K562 (cell line): ENCODE data around the gene PPAT. TPM values are rescaled to one million over a fixed set of nuclear protein-coding genes. Genes with fewer than 3 reads are reported as not detected.

Experiments used
- ATAC-seq: fragments of 200-7000 bp; cut with Tn5 transposase; 3 replicates; pipeline ENCODE4 v1.9.1; 2020; ENCODE audit warnings: moderate library complexity
- BruUV-seq: library from RNA; stranded (reverse); fragments of 400-500 nt; replicated peaks from 2 replicates; lab custom pipeline; 2021; lab: Mats Ljungman, UMichigan
- CTCF ChIA-PET: fragments of 300-600 bp; formaldehyde crosslinking; extraction: SDS; loops from one replicate; lab custom pipeline; 2021; ENCODE audit warnings: low intra/inter-chr PET ratio; lab: Yijun Ruan, JAX
- POLR2A ChIA-PET: fragments of 300-600, 350-650 bp; sonication (Branson Sonifier 250); formaldehyde crosslinking; extraction: SDS; loops from one replicate; lab custom pipeline; 2021; ENCODE audit warnings: antibody characterized with exemption, inconsistent platforms; lab: Yijun Ruan, JAX
- DNase-seq, 4 experiments: peaks; one replicate each; pipeline versions ENCODE4 v3.0.0 to v3.0.0-alpha.2; 2011 to 2018; ENCODE audit warnings: low spot score in 3 of 4, mixed read lengths in 3 of 4; ENCODE audit errors: extremely low read depth in 1 of 4
- FAIRE-seq: peaks from 2 replicates; lab custom pipeline; 2011; peaks lifted over from hg19 to GRCh38; lab: Jason Lieb, UNC
- H2AFZ ChIP-seq: 2 replicates; pipeline ENCODE4 v1.6.0; 2011; ENCODE audit warnings: low read depth, low read length, control low read depth, inconsistent platforms
- H3K27ac ChIP-seq: fragments of 200-600 bp; 3 replicates; pipeline ENCODE4 v1.8.0; 2011; ENCODE audit warnings: low read depth, mild to moderate bottlenecking, control low read depth, inconsistent platforms, low read length, moderate library complexity, mixed read lengths; ENCODE audit errors: extremely low read depth
- H3K27me3 ChIP-seq, 2 experiments: fragments of 300-600 bp in 1 of 2; 2 replicates in 1 of 2; 3 replicates in 1 of 2; pipeline versions ENCODE4 v1.6.0 to v1.8.0; 2011; ENCODE audit warnings: inconsistent platforms in 2 of 2, low read length in 2 of 2, mild to moderate bottlenecking in 1 of 2, mixed read lengths in 1 of 2, moderate library complexity in 1 of 2; ENCODE audit not compliant: control insufficient read depth in 2 of 2, insufficient read depth in 2 of 2
- H3K36me3 ChIP-seq: fragments of 300-600 bp; 3 replicates; pipeline ENCODE4 v1.8.0; 2011; ENCODE audit warnings: mild to moderate bottlenecking, low read length, inconsistent platforms; ENCODE audit not compliant: control insufficient read depth, insufficient read depth
- H3K4me1 ChIP-seq, 2 experiments: fragments of 200-600 bp in 1 of 2; replicated peaks in 1 of 2; 2 replicates in 1 of 2; 3 replicates in 1 of 2; pipeline versions ENCODE4 v1.5.1 to v1.8.0; 2011; ENCODE audit warnings: inconsistent platforms in 2 of 2, low read length in 2 of 2, mild to moderate bottlenecking in 1 of 2, mixed read lengths in 1 of 2, moderate library complexity in 1 of 2; ENCODE audit not compliant: control insufficient read depth in 2 of 2, insufficient read depth in 2 of 2
- H3K4me2 ChIP-seq: 2 replicates; pipeline ENCODE4 v1.6.1; 2011; ENCODE audit warnings: low read length, control low read depth, inconsistent platforms, mixed read lengths; ENCODE audit not compliant: insufficient read depth
- H3K4me3 ChIP-seq: fragments of 200-600 bp; sonication (generic), shearing (Covaris generic); 2 replicates; pipeline ENCODE4 v1.5.1; 2016; ENCODE audit warnings: control low read depth, inconsistent platforms
- H3K79me2 ChIP-seq: fragments of 200-600 bp; 3 replicates; pipeline ENCODE4 v1.8.0; 2011; ENCODE audit warnings: low read length, inconsistent platforms; ENCODE audit not compliant: control insufficient read depth, insufficient read depth
- H3K9ac ChIP-seq, 2 experiments: 2 replicates each; pipeline versions ENCODE4 v1.6.0 to v1.6.1; 2011; ENCODE audit warnings: low read depth in 2 of 2, low read length in 2 of 2, control low read depth in 1 of 2, inconsistent platforms in 1 of 2, mild to moderate bottlenecking in 1 of 2, mixed read lengths in 1 of 2; ENCODE audit not compliant: insufficient read depth in 1 of 2
- H3K9me1 ChIP-seq: one replicate; pipeline ENCODE4 v1.6.0; 2011; ENCODE audit warnings: inconsistent platforms, mild to moderate bottlenecking, low read length, moderate library complexity; ENCODE audit not compliant: control insufficient read depth, insufficient read depth
- H3K9me3 ChIP-seq: replicated peaks from 2 replicates; pipeline ENCODE4 v1.5.1; 2011; ENCODE audit warnings: low read depth, low read length, inconsistent platforms; ENCODE audit not compliant: control insufficient read depth, insufficient read depth
- H4K20me1 ChIP-seq: replicated peaks from 2 replicates; pipeline ENCODE4 v1.6.1; 2011; ENCODE audit warnings: low read length, inconsistent platforms, mixed read lengths; ENCODE audit not compliant: control insufficient read depth, insufficient read depth
- CTCFL ChIP-seq: IDR thresholded peaks from 2 replicates; pipeline ENCODE4 v1.6.1; 2011; ENCODE audit warnings: borderline replicate concordance, low read depth, mild to moderate bottlenecking, moderate library complexity, low read length; ENCODE audit not compliant: insufficient read depth, poor library complexity, severe bottlenecking
- HDAC1 ChIP-seq, 2 experiments: fragments of 450-650 bp; IDR thresholded peaks; 2 replicates each; pipeline ENCODE4 v1.6.1; 2016 to 2017; ENCODE audit warnings: inconsistent platforms in 1 of 2, mild to moderate bottlenecking in 1 of 2, moderate library complexity in 1 of 2
- HDAC3 ChIP-seq: fragments of 450-650 bp; IDR thresholded peaks from 2 replicates; pipeline ENCODE4 v1.6.1; 2018; ENCODE audit warnings: borderline replicate concordance, mild to moderate bottlenecking, moderate library complexity; ENCODE audit not compliant: partially characterized antibody
- JUND ChIP-seq, 2 experiments: IDR thresholded peaks; 2 replicates in 1 of 2; 3 replicates in 1 of 2; pipeline ENCODE4 v1.6.1; 2011; ENCODE audit warnings: borderline replicate concordance in 2 of 2, low read depth in 2 of 2, low read length in 2 of 2, improper control_type of control experiment in 1 of 2, missing biosample characterization in 1 of 2, missing genetic modification characterization in 1 of 2, missing genetic modification reagents in 1 of 2
- KAT8 ChIP-seq: fragments of 450-650 bp; IDR thresholded peaks from 2 replicates; pipeline ENCODE4 v1.6.1; 2016; ENCODE audit warnings: low read depth, mild to moderate bottlenecking
- NFATC3 ChIP-seq: fragments of 450-650 bp; IDR thresholded peaks from 2 replicates; pipeline ENCODE4 v1.6.1; 2017; ENCODE audit warnings: mild to moderate bottlenecking
- NR2C1 ChIP-seq, 2 experiments: fragments of 450-650 bp; IDR thresholded peaks; 2 replicates each; pipeline ENCODE4 v1.6.1; 2017; ENCODE audit warnings: mild to moderate bottlenecking in 2 of 2, antibody characterized with exemption in 1 of 2, inconsistent platforms in 1 of 2, missing compliant biosample characterization in 1 of 2, missing genetic modification characterization in 1 of 2
- POLR2AphosphoS5 ChIP-seq: IDR thresholded peaks from 2 replicates; pipeline ENCODE4 v1.6.1; 2011; ENCODE audit warnings: mild to moderate bottlenecking, low read depth, low read length, moderate library complexity; ENCODE audit not compliant: control insufficient read depth, insufficient read depth
- RFX5 ChIP-seq: IDR thresholded peaks from 2 replicates; pipeline ENCODE4 v1.6.1; 2011; ENCODE audit warnings: low read depth, mild to moderate bottlenecking, improper control_type of control experiment, low read length
- SLC30A9 ChIP-seq: fragments of 250-450 bp; sonication (Bioruptor Pico); IDR thresholded peaks from 2 replicates; pipeline ENCODE4 v1.8.0; 2022; ENCODE audit warnings: mild to moderate bottlenecking, moderate library complexity
- TFAP4 ChIP-seq: sonication (generic); formaldehyde crosslinking; IDR thresholded peaks from 2 replicates; pipeline ENCODE4 v1.8.0; 2022; ENCODE audit warnings: missing genetic modification reagents, mild to moderate bottlenecking, moderate library complexity, borderline replicate concordance
- ZBED1 ChIP-seq: IDR thresholded peaks from 2 replicates; pipeline ENCODE4 v1.6.1; 2014
- ZBTB26 ChIP-seq: fragments of 450-650 bp; formaldehyde crosslinking; IDR thresholded peaks from 2 replicates; pipeline ENCODE4 v1.4.0; 2022; ENCODE audit warnings: missing genetic modification characterization
- ZFP1 ChIP-seq: fragments of 450-650 bp; formaldehyde crosslinking; IDR thresholded peaks from 2 replicates; pipeline ENCODE4 v1.4.0; 2020; ENCODE audit warnings: mild to moderate bottlenecking, mixed read lengths
- ZNF224 ChIP-seq: sonication (generic); formaldehyde crosslinking; IDR thresholded peaks from 2 replicates; pipeline ENCODE4 v1.8.0; 2022; ENCODE audit warnings: mild to moderate bottlenecking, missing genetic modification reagents
- WGBS: fragments of 100-300 bp; shearing (Covaris generic); methylation state at CpG from one replicate; pipeline ENCODE4 v1.1.6; 2016; ENCODE audit warnings: low coverage, mixed read lengths; ENCODE audit not compliant: insufficient coverage; ENCODE audit errors: missing lambda C conversion rate; 5-methylcytosine and 5-hydroxymethylcytosine counted together
- in situ Hi-C: fragments of 300-500 bp; cut with MboI; formaldehyde crosslinking; loops from 4 replicates; pipeline ENCODE4 v1.15.0; 2018; ENCODE audit warnings: inconsistent platforms, mixed read lengths
- intact Hi-C: fragments of 100-400 bp; cut with micrococcal nuclease; formaldehyde crosslinking; loops from 2 replicates; pipeline ENCODE4 v1.14.2; 2022
- polyA plus RNA-seq, 8 experiments: library from polyadenylated mRNA; depleted of rRNA in 4 of 8; stranded (reverse) in 5 of 8; unstranded in 3 of 8; fragments of >200 nt; fragmentation: Nextera tagmentation in 2 of 8; fragmentation: Illumina TruSeq in 1 of 8; extraction: Ambion mirVana in 2 of 8; extraction: Trizol in 1 of 8; gene quantifications; 2 replicates each; pipeline versions ENCODE4 v1.2.1 to v1.2.3, GENCODE V29; 2011 to 2014; ENCODE audit warnings: inconsistent platforms in 1 of 8, missing spikeins in 1 of 8
- total RNA-seq, 7 experiments: library from RNA; depleted of rRNA in 6 of 7; stranded (reverse); fragments of >200 nt in 6 of 7; fragmentation: Illumina TruSeq in 2 of 7; extraction: Trizol in 2 of 7; gene quantifications; 2 replicates each; pipeline versions ENCODE4 v1.2.1 to v1.2.3, GENCODE V29; 2011 to 2021; ENCODE audit warnings: low replicate concordance in 1 of 7

Gene PPAT
- total and polyA plus RNA-seq, 9 of the 15 experiments (the other 6 are each of a cell fraction or from before 2014, with no cell fraction given), result 36.2 to 75.8 (median 55.5) TPM

GRCh38 chr4:56410247-56411062, 25.0 kb downstream of the PPAT start:
- peaks cover 76% of the 10 kb centered on the region for H3K79me2 ChIP-seq
- H3K27ac ChIP-seq, result peak overlapping the region; percentile 29; the same call in 1 of the 3 replicates
- in situ Hi-C loops, result no loop called here
- WGBS, result 40% methylated on average over 4 of the region's 4 CpGs
- H2AFZ ChIP-seq, result no peak overlapping the region
- peak; percentile 70 for ATAC-seq
- H4K20me1 ChIP-seq, result no peaks in the 10 kb centered on the region; the same call in 1 of the 2 replicates
- ChIA-PET CTCF (no interaction called here), POLR2A (interaction anchor here (0.7 to 1.2 kb wide), 4 partner anchors 12 to 26 kb away, joined by 3 read pairs; no protein-coding TSS in a partner anchor)
- no peak overlapping the region for H3K9ac ChIP-seq
- DNase-seq, result peak in 2 of 4 experiments; percentile 17 to 47
- H3K4me2 ChIP-seq, result no peak overlapping the region
- H3K36me3 ChIP-seq, result peaks cover 32% of the 10 kb centered on the region
- no TSS peak for BruUV-seq
- peak; percentile 32 for FAIRE-seq
- intact Hi-C loops, result no loop called here
- H3K4me3 ChIP-seq, result no peak overlapping the region
- no peaks in the 10 kb centered on the region for H3K4me1 ChIP-seq
- H3K9me1 ChIP-seq, result no peaks in the 10 kb centered on the region
- no peaks in the 10 kb centered on the region for H3K27me3 ChIP-seq
- no peaks in the 10 kb centered on the region for H3K9me3 ChIP-seq
- no peak for TF ChIP-seq ZBED1
- no peak for TF ChIP-seq RFX5
- no peak for TF ChIP-seq HDAC3
- no peak for TF ChIP-seq KAT8
- peak; percentile 83 for TF ChIP-seq NFATC3
- TF ChIP-seq NR2C1 (IDR thresholded peaks at IDR 0.05), result peak; percentile 65
- TF ChIP-seq NR2C1 (tag; IDR thresholded peaks at IDR 0.05), result peak; percentile 48; the same call in 1 of the 2 replicates
- no peak for TF ChIP-seq TFAP4
- no peak for TF ChIP-seq ZBTB26 (CRISPR knock-in tag)
- peak; percentile 47; the same call in 1 of the 2 replicates for TF ChIP-seq JUND (IDR thresholded peaks at IDR 0.05; ENCODE audit: borderline replicate concordance, low read depth, low read length)
- peak; percentile 60; the same call in 1 of the 3 replicates for TF ChIP-seq JUND (tag; IDR thresholded peaks at IDR 0.05; ENCODE audit: borderline replicate concordance, low read depth, low read length)
- TF ChIP-seq SLC30A9, result no peak
- no peak for TF ChIP-seq POLR2AphosphoS5
- no peak for TF ChIP-seq HDAC1 (IDR thresholded peaks at IDR 0.05)
- TF ChIP-seq CTCFL, result no peak
- TF ChIP-seq ZNF224 (CRISPR knock-in tag), result no peak
- no peak for TF ChIP-seq ZFP1 (CRISPR knock-in tag)
